Vagina (tissue), 2 donors: ENCODE results near the gene DENND4B.

Experiments
- POLR2AphosphoS5 ChIP-seq, 2 donors: sonication (generic); formaldehyde crosslinking; IDR thresholded peaks; one replicate each; pipeline ENCODE4 v1.9.0; 2017; ENCODE audit warnings: antibody characterized with exemption in 2 of 2, mild to moderate bottlenecking in 2 of 2, low read depth in 1 of 2; ENCODE audit not compliant: insufficient read depth in 1 of 2
- TF ChIP-seq, protein P1 (sequence below), 3 experiments: fragments of 450-650 bp in 2 of 3; fragments of 200-600 bp in 1 of 3; sonication (generic) in 1 of 3; IDR thresholded peaks; one replicate each; pipeline ENCODE4 v1.5.1; 2017 to 2019; ENCODE audit warnings: antibody characterized with exemption in 3 of 3, mild to moderate bottlenecking in 2 of 3, moderate library complexity in 2 of 3

DNA sequence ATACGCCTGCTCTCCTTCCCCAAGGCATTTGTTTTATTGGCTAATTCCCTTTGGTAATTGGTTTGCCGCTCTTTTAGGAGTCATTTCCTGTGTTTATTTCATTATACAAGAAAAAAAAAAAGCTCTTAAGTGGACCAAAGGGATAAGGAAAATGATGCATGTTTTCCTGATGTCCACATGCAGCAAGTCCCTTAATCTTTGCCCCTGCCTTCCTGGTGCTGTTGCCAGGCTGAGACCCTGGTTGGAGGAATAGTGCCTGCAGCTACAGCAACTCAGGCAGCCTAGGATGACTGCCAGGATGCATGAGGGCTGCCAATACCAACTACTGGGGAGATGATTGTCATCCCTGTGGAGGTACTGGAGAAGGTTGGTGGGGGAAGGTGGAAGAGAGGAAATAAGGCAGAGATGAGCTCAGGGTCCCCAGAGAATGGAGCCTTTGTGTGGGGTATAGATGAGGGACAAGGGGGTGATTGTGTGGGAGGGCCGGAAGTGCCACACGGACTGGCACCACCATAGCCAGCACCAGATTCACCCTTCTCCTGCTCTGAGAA lies 17.7 kb downstream of the DENND4B start:
- TF ChIP-seq, protein P1, sequence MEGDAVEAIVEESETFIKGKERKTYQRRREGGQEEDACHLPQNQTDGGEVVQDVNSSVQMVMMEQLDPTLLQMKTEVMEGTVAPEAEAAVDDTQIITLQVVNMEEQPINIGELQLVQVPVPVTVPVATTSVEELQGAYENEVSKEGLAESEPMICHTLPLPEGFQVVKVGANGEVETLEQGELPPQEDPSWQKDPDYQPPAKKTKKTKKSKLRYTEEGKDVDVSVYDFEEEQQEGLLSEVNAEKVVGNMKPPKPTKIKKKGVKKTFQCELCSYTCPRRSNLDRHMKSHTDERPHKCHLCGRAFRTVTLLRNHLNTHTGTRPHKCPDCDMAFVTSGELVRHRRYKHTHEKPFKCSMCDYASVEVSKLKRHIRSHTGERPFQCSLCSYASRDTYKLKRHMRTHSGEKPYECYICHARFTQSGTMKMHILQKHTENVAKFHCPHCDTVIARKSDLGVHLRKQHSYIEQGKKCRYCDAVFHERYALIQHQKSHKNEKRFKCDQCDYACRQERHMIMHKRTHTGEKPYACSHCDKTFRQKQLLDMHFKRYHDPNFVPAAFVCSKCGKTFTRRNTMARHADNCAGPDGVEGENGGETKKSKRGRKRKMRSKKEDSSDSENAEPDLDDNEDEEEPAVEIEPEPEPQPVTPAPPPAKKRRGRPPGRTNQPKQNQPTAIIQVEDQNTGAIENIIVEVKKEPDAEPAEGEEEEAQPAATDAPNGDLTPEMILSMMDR (IDR thresholded peaks at IDR 0.05) = no peak
- TF ChIP-seq POLR2AphosphoS5 (IDR thresholded peaks at IDR 0.05; ENCODE audit: insufficient read depth in 1 of 2, low read depth in 1 of 2) = no peak
